Erythroblast (primary cell): Measurements from ENCODE around the gene HACD2.

ENCODE experiments used
- DNase-seq, 2 experiments: peaks; one replicate each; lab custom pipeline; 2025; lab: John Stamatoyannopoulos, UW
- GATA1 ChIP-seq: IDR thresholded peaks from 2 replicates; pipeline ENCODE4 v1.6.1; 2011; ENCODE audit warnings: low read depth, mild to moderate bottlenecking, control low read depth, low read length, moderate library complexity
- POLR2A ChIP-seq: IDR thresholded peaks from 2 replicates; pipeline ENCODE4 v1.6.1; 2011; ENCODE audit warnings: mild to moderate bottlenecking, low read length

Gene HACD2

DNA sequence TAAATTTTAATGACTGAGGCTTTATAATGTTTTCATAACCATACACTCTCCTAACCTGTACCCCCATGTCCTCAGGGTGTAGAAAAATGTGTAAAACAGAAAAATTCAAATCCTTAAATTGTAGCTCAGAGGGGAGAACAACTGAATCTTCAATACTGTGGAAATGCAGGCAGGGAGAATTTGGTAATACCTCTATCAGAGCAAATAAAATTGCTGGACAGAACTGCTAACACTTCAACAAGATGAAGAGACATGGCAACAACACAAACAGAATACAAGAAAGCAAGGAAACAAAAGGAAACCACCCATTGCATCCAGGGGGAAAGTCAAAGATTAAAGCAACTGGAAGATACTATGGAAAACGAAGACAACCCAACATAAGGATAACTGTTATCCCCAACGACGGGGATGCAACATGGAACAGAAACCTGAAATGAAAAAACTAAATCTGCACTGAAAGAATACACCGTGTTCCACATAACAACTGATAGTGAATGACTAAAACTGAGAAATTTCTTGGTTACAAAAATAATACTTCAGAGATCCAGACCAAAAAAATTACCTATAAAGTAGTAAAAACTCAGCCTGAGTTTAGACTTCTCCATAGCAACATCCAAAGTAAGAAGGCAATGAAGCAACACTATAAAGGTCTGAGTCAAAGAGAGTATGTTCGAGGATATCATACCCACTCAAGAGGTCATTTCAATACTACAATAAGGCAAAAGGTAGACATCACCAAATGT is 48.5 kb downstream of the HACD2 start:
- TF ChIP-seq POLR2A (no peak), GATA1 (no peak)
- DNase-seq: no peak

- no peak for DNase-seq
Observed at GRCh38 chr3:123535580-123535979, 49.3 kb downstream of the HACD2 start.

DNA sequence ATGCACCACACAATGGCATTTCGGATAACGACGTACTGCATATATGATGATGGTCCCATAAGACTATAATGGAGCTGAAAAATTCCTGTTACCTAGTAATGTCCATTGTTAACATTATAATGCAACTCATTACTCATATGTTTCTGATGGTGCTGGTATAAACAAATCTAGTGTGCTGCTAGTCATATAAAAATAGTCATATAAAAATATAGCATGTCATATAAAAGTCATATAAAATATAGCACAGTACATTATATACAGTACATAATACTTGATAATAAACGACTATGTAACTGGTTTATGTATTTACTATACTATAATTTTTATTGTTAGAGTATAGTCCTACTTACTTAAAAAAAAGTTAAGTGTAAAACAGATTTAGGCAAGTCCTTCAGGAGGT is 50.6 kb downstream of the HACD2 start:
- no peak for DNase-seq
- TF ChIP-seq GATA1 (no peak), POLR2A (no peak)

More at GRCh38 chr3:123535580-123535979, 49.3 kb downstream of the HACD2 start:
- TF ChIP-seq POLR2A: no peak
- no peak for TF ChIP-seq GATA1

- TF ChIP-seq POLR2A (no peak), GATA1 (no peak)
- no peak for DNase-seq
Observed at GRCh38 chr3:123533554-123534159, 51.2 kb downstream of the HACD2 start.

DNA sequence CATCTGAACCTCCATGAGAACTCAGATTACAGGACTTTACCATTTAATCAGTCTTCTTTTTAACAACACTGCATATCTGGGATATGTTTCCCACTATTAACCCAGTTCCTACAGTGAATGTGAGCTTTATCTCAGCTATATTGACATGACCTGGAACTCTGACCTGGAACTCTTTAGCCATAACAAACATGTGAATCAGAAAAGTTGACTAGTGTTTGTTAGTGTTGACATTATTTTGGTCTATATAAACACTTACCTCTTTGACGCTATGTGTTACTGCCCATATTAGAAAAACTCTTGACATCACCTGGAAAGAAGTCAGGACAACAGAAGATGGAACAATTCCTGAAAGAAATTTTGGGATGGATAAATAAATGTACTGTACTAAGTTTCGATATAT is 56.7 kb downstream of the HACD2 start:
- TF ChIP-seq POLR2A (no peak), GATA1 (no peak)
- DNase-seq: no peak

DNA sequence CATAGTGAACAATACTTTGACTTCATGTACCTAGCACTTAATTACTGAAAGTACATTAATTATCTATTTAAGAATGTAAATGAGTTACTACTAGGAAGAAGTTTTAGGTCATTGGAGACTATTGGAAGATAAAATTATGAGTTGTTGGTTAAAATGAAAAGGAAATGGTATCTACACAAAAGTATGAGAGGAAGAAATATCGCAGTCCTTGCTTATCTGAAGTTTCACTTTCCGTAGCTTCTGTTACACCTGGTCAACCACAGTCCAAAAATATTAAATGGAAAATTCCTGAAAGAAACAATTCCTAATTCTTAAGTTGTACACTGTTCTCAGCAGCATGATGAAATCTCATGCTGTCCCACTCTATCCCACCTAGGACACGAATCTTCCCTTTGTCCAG is 57.8 kb downstream of the HACD2 start:
- TF ChIP-seq POLR2A (no peak), GATA1 (no peak)
- DNase-seq: no peak

DNA sequence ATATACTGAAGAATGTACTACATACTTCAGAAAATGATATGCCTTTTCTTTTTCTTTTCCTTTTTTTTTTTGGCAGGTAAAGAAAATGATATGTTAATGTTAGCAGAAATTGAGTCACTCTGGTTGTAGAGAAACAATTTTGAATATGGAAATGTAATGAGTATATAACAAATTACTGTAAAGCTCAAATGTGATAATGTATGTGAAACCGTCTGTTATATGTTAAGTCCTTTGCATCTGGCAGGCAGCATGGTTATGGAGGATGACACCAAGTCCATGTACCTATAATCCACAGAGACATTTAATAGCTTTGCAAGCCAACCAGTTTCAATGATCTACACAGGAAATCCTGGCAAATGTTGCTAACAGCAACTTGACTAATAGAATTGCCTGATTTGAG is 58.4 kb downstream of the HACD2 start:
- no peak for TF ChIP-seq POLR2A
- TF ChIP-seq GATA1: no peak
- no peak for DNase-seq

- no peak for TF ChIP-seq GATA1
- TF ChIP-seq POLR2A: no peak
- no peak for DNase-seq
Observed at GRCh38 chr3:123525433-123525832, 59.4 kb downstream of the HACD2 start.

GRCh38 chr3:123524981-123525380 is 59.9 kb downstream of the HACD2 start:
- TF ChIP-seq GATA1 (no peak), POLR2A (no peak)
- no peak for DNase-seq

GRCh38 chr3:123523023-123523412 is 61.8 kb downstream of the HACD2 start:
- DNase-seq: no peak
- TF ChIP-seq GATA1: no peak
- TF ChIP-seq POLR2A: no peak

GRCh38 chr3:123522320-123523022 is 62.4 kb downstream of the HACD2 start:
- no peak for TF ChIP-seq GATA1
- no peak for TF ChIP-seq POLR2A
- no peak for DNase-seq

DNA sequence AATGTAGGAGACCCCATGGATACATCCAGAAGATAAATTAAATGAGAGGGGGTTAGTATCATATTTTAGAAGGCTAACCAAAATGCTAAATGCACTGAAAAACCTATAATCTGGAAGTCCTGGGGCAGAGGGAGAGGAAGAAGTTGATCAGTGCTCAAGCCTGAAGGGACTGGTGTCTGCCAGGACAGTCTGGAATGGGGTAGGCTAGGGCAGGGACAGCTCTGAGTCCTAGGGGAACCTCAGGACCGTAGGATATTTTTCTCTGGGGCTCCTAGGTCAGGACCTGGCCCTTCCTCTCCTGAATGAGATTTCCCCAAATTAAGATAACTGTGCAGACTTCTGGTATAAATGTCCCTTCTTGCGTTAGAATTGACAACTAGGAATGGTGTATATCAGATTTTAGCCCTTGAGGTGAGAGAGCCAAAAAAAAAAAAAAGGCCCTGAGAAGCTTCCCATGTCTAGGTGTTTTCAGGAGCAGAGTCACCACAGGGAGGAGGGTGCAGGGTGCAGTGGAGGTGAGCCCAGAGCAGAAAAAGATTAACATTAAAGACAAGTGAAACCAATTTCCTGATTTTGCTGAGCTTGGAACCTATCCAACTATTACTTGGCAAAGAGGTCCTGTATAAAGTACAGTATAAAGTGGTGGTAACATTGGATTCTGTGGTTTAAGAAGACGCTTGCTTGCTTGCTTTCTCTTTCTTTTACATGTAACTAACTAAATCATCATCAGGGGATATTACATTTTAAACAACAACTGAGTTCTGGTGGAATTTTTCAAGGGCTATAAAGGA is 63.5 kb downstream of the HACD2 start:
- TF ChIP-seq POLR2A (no peak), GATA1 (no peak)
- no peak for DNase-seq

- no peak for TF ChIP-seq GATA1
- TF ChIP-seq POLR2A: no peak
- no peak for DNase-seq
Observed at GRCh38 chr3:123520656-123521055, 64.2 kb downstream of the HACD2 start.
